ENCODE measurements around the gene FLRT2. TPM values are rescaled to one million over a fixed set of nuclear protein-coding genes. Genes with fewer than 3 reads are reported as not detected.

The FLRT2 gene
- total RNA-seq, 1 donor from 2014 or later, result 168 TPM

DNA sequence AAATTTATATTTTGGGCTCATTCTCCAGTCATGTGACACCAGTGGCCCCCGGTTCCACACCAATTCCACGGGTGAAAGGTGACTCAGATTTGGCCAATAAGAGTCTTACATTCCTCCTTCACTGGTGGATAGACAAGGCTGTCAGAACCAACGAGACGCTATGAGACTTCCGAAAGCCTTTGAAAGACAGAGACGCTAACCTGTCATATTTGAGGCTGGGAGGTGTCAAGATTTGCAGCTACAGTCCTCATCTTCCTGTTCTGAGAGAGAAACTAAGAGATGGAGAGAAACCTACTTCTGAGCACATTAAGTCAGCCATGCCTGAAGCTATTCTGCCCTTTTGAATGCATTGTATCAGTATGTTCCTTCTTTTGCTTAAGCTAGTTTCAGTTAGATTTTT is 171.2 kb downstream of the FLRT2 start:
- no peak overlapping the region for H3K4me3 Mint-ChIP-seq (ENCODE audit: unreplicated experiment)
- H3K36me3 Mint-ChIP-seq (ENCODE audit: unreplicated experiment), result no peaks in the 10 kb centered on the region
- TF ChIP-seq CTCF (IDR thresholded peaks at IDR 0.05), result no peak
- H3K9me3 Mint-ChIP-seq (ENCODE audit: unreplicated experiment), result no peaks in the 10 kb centered on the region
- H3K4me1 Mint-ChIP-seq (ENCODE audit: unreplicated experiment), result peaks cover 15% of the 10 kb centered on the region
- no peak overlapping the region for H3K27ac Mint-ChIP-seq (ENCODE audit: unreplicated experiment)
- no peak for DNase-seq (ENCODE audit: extremely low spot score, unreplicated experiment)
- no peaks in the 10 kb centered on the region for H3K27me3 Mint-ChIP-seq (ENCODE audit: unreplicated experiment)

DNA sequence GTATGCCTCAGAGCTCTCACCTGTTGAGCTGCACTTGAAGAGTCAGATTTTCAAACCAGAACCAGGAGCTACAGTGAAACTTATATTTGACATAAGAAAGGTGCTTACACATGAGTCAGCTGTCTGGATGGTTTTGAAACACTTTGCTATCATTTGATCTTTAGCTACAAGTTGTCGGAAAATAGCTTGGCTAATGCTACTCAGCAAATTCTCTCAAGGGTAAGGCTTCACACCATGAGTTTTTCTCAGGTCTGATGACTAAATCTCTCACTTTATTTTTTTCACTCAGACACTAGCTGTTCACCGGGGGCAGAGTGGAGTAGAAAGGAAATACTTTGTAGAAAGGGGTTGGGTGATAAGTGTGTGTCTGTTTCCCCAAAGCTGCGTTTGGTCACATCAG is 171.8 kb downstream of the FLRT2 start:
- no peak overlapping the region for H3K27ac Mint-ChIP-seq (ENCODE audit: unreplicated experiment)
- no peak for TF ChIP-seq CTCF (IDR thresholded peaks at IDR 0.05)
- DNase-seq (ENCODE audit: extremely low spot score, unreplicated experiment), result no peak
- H3K36me3 Mint-ChIP-seq (ENCODE audit: unreplicated experiment), result no peaks in the 10 kb centered on the region
- H3K4me1 Mint-ChIP-seq (ENCODE audit: unreplicated experiment), result peaks cover 15% of the 10 kb centered on the region
- H3K4me3 Mint-ChIP-seq (ENCODE audit: unreplicated experiment), result no peak overlapping the region
- H3K9me3 Mint-ChIP-seq (ENCODE audit: unreplicated experiment), result no peaks in the 10 kb centered on the region
- no peaks in the 10 kb centered on the region for H3K27me3 Mint-ChIP-seq (ENCODE audit: unreplicated experiment)

DNA sequence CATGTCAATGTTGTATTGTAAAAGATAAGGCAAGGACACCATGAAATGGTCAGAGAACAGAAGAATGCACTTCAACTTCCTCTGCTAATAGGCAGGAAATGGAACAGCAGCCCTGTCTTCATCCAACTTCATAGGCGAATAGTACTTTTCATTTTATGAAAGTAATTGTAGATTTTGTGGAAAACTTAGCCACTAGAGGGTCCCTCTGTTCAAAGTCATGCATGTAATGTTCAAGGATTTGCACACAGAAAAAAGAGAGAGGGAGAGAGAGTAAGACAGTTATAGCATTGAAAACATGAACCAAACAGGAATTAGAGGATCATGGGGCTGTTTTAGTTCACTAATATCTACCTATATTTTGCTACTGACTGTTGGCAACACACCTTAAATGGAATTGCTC is 172.2 kb downstream of the FLRT2 start:
- no peaks in the 10 kb centered on the region for H3K27me3 Mint-ChIP-seq (ENCODE audit: unreplicated experiment)
- H3K4me3 Mint-ChIP-seq (ENCODE audit: unreplicated experiment), result no peak overlapping the region
- H3K36me3 Mint-ChIP-seq (ENCODE audit: unreplicated experiment), result no peaks in the 10 kb centered on the region
- peaks cover 15% of the 10 kb centered on the region for H3K4me1 Mint-ChIP-seq (ENCODE audit: unreplicated experiment)
- H3K27ac Mint-ChIP-seq (ENCODE audit: unreplicated experiment), result no peak overlapping the region
- TF ChIP-seq CTCF (IDR thresholded peaks at IDR 0.05), result peak; percentile 32
- no peaks in the 10 kb centered on the region for H3K9me3 Mint-ChIP-seq (ENCODE audit: unreplicated experiment)
- DNase-seq (ENCODE audit: extremely low spot score, unreplicated experiment), result no peak

- H3K4me3 Mint-ChIP-seq (ENCODE audit: unreplicated experiment), result no peak overlapping the region
- no peaks in the 10 kb centered on the region for H3K27me3 Mint-ChIP-seq (ENCODE audit: unreplicated experiment)
- DNase-seq (ENCODE audit: extremely low spot score, unreplicated experiment), result no peak
- H3K9me3 Mint-ChIP-seq (ENCODE audit: unreplicated experiment), result no peaks in the 10 kb centered on the region
- no peak for TF ChIP-seq CTCF (IDR thresholded peaks at IDR 0.05)
- peaks cover 15% of the 10 kb centered on the region for H3K4me1 Mint-ChIP-seq (ENCODE audit: unreplicated experiment)
- H3K27ac Mint-ChIP-seq (ENCODE audit: unreplicated experiment), result peak overlapping the region; percentile 73
- no peaks in the 10 kb centered on the region for H3K36me3 Mint-ChIP-seq (ENCODE audit: unreplicated experiment)
Measured at GRCh38 chr14:85702997-85703396, 173.1 kb downstream of the FLRT2 start.
